HepG2 (cell line): Measurements from ENCODE around the gene FBXW12. TPM values are rescaled to one million over a fixed set of nuclear protein-coding genes. Genes with fewer than 3 reads are reported as not detected.

ENCODE experiments used
- ATAC-seq: fragments of 200-7000 bp; cut with Tn5 transposase; 3 replicates; pipeline ENCODE4 v1.9.1; 2020; ENCODE audit warnings: mild to moderate bottlenecking, moderate library complexity
- BruUV-seq: library from RNA; stranded (reverse); fragments of 400-500 nt; replicated peaks from 2 replicates; lab custom pipeline; 2021; lab: Mats Ljungman, UMichigan
- CTCF ChIA-PET: fragments of 300-600 bp; formaldehyde crosslinking; extraction: SDS; loops from one replicate; lab custom pipeline; 2021; ENCODE audit warnings: low total read pairs, inconsistent platforms, low intra/inter-chr PET ratio; lab: Yijun Ruan, JAX
- POLR2A ChIA-PET: fragments of 350-600 bp; sonication (Branson Sonifier 250); formaldehyde crosslinking; loops from one replicate; lab custom pipeline; 2020; ENCODE audit warnings: antibody characterized with exemption, inconsistent platforms; lab: Yijun Ruan, JAX
- DNase-seq: peaks from one replicate; pipeline ENCODE4 v3.0.0-alpha.2; 2015; ENCODE audit warnings: low spot score
- FAIRE-seq: peaks from 3 replicates; lab custom pipeline; 2011; peaks lifted over from hg19 to GRCh38; lab: Jason Lieb, UNC
- H2AFZ ChIP-seq: one replicate; pipeline ENCODE4 v1.6.1; 2011; ENCODE audit warnings: low read length, inconsistent platforms
- H3K27ac ChIP-seq: fragments of 300-600 bp; 3 replicates; pipeline ENCODE4 v1.8.0; 2011; ENCODE audit warnings: mixed run types, mild to moderate bottlenecking, mixed read lengths, low read length, inconsistent platforms; ENCODE audit not compliant: insufficient read depth; ENCODE audit errors: extremely low read length
- H3K27me3 ChIP-seq, 2 experiments: fragments of 200-600 bp in 1 of 2; 2 replicates in 1 of 2; 3 replicates in 1 of 2; pipeline versions ENCODE4 v1.6.0 to v1.8.0; 2011; ENCODE audit warnings: low read length in 2 of 2, mild to moderate bottlenecking in 2 of 2, moderate library complexity in 2 of 2, inconsistent platforms in 1 of 2; ENCODE audit not compliant: insufficient read depth in 2 of 2, control insufficient read depth in 1 of 2
- H3K36me3 ChIP-seq, 2 experiments: fragments of 200-600 bp in 1 of 2; replicated peaks in 1 of 2; 2 replicates in 1 of 2; 3 replicates in 1 of 2; pipeline versions ENCODE4 v1.5.1 to v1.8.0; 2011; ENCODE audit warnings: low read length in 2 of 2, inconsistent platforms in 1 of 2; ENCODE audit not compliant: insufficient read depth in 2 of 2, control insufficient read depth in 1 of 2
- H3K4me1 ChIP-seq: 2 replicates; pipeline ENCODE4 v1.5.1; 2012; ENCODE audit warnings: low read length, inconsistent platforms; ENCODE audit not compliant: insufficient read depth
- H3K4me2 ChIP-seq: 2 replicates; pipeline ENCODE4 v1.6.0; 2011; ENCODE audit warnings: low read depth, low read length, inconsistent platforms
- H3K4me3 ChIP-seq, 3 experiments: fragments of 200-600 bp in 1 of 3; sonication (generic), shearing (Covaris generic) in 1 of 3; replicated peaks in 1 of 3; 2 replicates each; pipeline ENCODE4 v1.5.1; 2011 to 2016; ENCODE audit warnings: low read length in 3 of 3, inconsistent platforms in 2 of 3, low read depth in 2 of 3, mild to moderate bottlenecking in 2 of 3, control low read depth in 1 of 3, mixed read lengths in 1 of 3; ENCODE audit not compliant: insufficient read depth in 1 of 3
- H3K79me2 ChIP-seq: one replicate; pipeline ENCODE4 v1.6.1; 2011; ENCODE audit warnings: low read length, inconsistent platforms; ENCODE audit not compliant: insufficient read depth
- H3K9ac ChIP-seq: 2 replicates; pipeline ENCODE4 v1.6.0; 2011; ENCODE audit warnings: mild to moderate bottlenecking, low read depth, low read length, inconsistent platforms; ENCODE audit not compliant: insufficient read depth
- H3K9me3 ChIP-seq: 2 replicates; pipeline ENCODE4 v1.5.1; 2012; ENCODE audit warnings: mild to moderate bottlenecking, low read length
- H4K20me1 ChIP-seq: 2 replicates; pipeline ENCODE4 v1.6.0; 2011; ENCODE audit warnings: inconsistent platforms, mild to moderate bottlenecking, low read length, moderate library complexity; ENCODE audit not compliant: insufficient read depth
- AGO2 ChIP-seq: fragments of 200-400 bp; formaldehyde crosslinking; optimal IDR thresholded peaks from 2 replicates; pipeline ENCODE3; 2017; ENCODE audit warnings: mild to moderate bottlenecking, low read depth, low read length, moderate library complexity
- ATF1 ChIP-seq: IDR thresholded peaks from 2 replicates; pipeline ENCODE4 v1.6.1; 2016; ENCODE audit warnings: mild to moderate bottlenecking, control low read depth
- CREB3 ChIP-seq: sonication (generic); formaldehyde crosslinking; IDR thresholded peaks from 2 replicates; pipeline ENCODE4 v1.5.0; 2020; ENCODE audit warnings: missing genetic modification reagents
- CTCF ChIP-seq: sonication (generic); formaldehyde crosslinking; IDR thresholded peaks from 2 replicates; pipeline ENCODE4 v1.5.0; 2020; ENCODE audit warnings: mild to moderate bottlenecking, missing genetic modification reagents, moderate library complexity
- JUNB ChIP-seq: sonication (generic); formaldehyde crosslinking; IDR thresholded peaks from 2 replicates; pipeline ENCODE4 v1.8.0; 2022; ENCODE audit warnings: missing genetic modification reagents, mild to moderate bottlenecking, borderline replicate concordance
- MAFK ChIP-seq, 2 experiments: IDR thresholded peaks in 1 of 2; conservative IDR thresholded peaks in 1 of 2; 2 replicates each; pipeline ENCODE4 v1.6.1; 2011; ENCODE audit warnings: improper control_type of control experiment in 2 of 2, low read length in 2 of 2
- POLR2G ChIP-seq: fragments of 200-400 bp; formaldehyde crosslinking; IDR thresholded peaks from 2 replicates; pipeline ENCODE4 v1.6.1; 2018; ENCODE audit warnings: mild to moderate bottlenecking, low read depth, low read length, moderate library complexity
- RAD21 ChIP-seq: fragments of 450-650 bp; formaldehyde crosslinking; IDR thresholded peaks from 2 replicates; pipeline ENCODE4 v1.5.0; 2020; ENCODE audit warnings: mild to moderate bottlenecking
- RBFOX2 ChIP-seq: fragments of 200-400 bp; formaldehyde crosslinking; IDR thresholded peaks from 2 replicates; pipeline ENCODE4 v1.6.1; 2017; ENCODE audit warnings: low read depth, mild to moderate bottlenecking, low read length
- SRY ChIP-seq: sonication (generic); formaldehyde crosslinking; IDR thresholded peaks from 2 replicates; pipeline ENCODE4 v1.8.0; 2022; ENCODE audit warnings: mild to moderate bottlenecking, missing genetic modification reagents
- SSRP1 ChIP-seq: IDR thresholded peaks from 2 replicates; pipeline ENCODE4 v1.6.1; 2016; ENCODE audit warnings: control low read depth
- TOPORS ChIP-seq: sonication (generic); formaldehyde crosslinking; IDR thresholded peaks from 2 replicates; pipeline ENCODE4 v1.8.0; 2023; ENCODE audit warnings: mild to moderate bottlenecking, missing genetic modification reagents
- ZNF281 ChIP-seq: sonication (generic); formaldehyde crosslinking; IDR thresholded peaks from 2 replicates; pipeline ENCODE4 v1.4.0; 2020; ENCODE audit warnings: missing genetic modification reagents, borderline replicate concordance
- ZNF431 ChIP-seq: sonication (generic); formaldehyde crosslinking; IDR thresholded peaks from 2 replicates; pipeline ENCODE4 v1.9.0; 2022; ENCODE audit warnings: missing genetic modification reagents, low read depth, mild to moderate bottlenecking, borderline replicate concordance
- ZNF644 ChIP-seq: IDR thresholded peaks from 2 replicates; pipeline ENCODE4 v1.6.1; 2016; ENCODE audit warnings: low read depth
- ZNF740 ChIP-seq: sonication (generic); formaldehyde crosslinking; IDR thresholded peaks from 2 replicates; pipeline ENCODE4 v1.4.0; 2020; ENCODE audit warnings: missing genetic modification reagents
- ZNF746 ChIP-seq: sonication (generic); formaldehyde crosslinking; IDR thresholded peaks from 2 replicates; pipeline ENCODE4 v1.8.0; 2022; ENCODE audit warnings: mild to moderate bottlenecking, missing genetic modification reagents
- WGBS: methylation state at CpG from one replicate; pipeline ENCODE4 v1.1.6; 2017; ENCODE audit warnings: low lambda C conversion rate; 5-methylcytosine and 5-hydroxymethylcytosine counted together
- in situ Hi-C: cut with HindIII; loops from 2 replicates; pipeline ENCODE4 v1.10.0; 2017; ENCODE audit warnings: low pct_unique_long_range_greater_than_20kb; ENCODE audit not compliant: extremely low pct_ligation_motif_present
- intact Hi-C: fragments of 100-400 bp; cut with micrococcal nuclease; formaldehyde crosslinking; loops from one replicate; pipeline ENCODE4 v1.10.0; 2022; ENCODE audit not compliant: unreplicated experiment
- polyA plus RNA-seq, 8 experiments: library from polyadenylated mRNA; depleted of rRNA in 3 of 8; stranded (reverse) in 7 of 8; unstranded in 1 of 8; fragments of >200 nt; fragmentation: Illumina TruSeq in 4 of 8; extraction: Trizol in 4 of 8; gene quantifications; 2 replicates each; pipeline versions ENCODE4 v1.2.1 to v1.2.3, GENCODE V29; 2011 to 2016; ENCODE audit warnings: low read depth in 4 of 8, missing spikeins in 1 of 8, mixed read lengths in 1 of 8; ENCODE audit not compliant: insufficient read depth in 1 of 8
- total RNA-seq, 5 experiments: library from RNA; depleted of rRNA; stranded (reverse); fragments of >200 nt; fragmentation: Illumina TruSeq; extraction: Trizol; gene quantifications; 2 replicates each; pipeline ENCODE4 v1.2.3, GENCODE V29; 2016; ENCODE audit warnings: low read depth in 1 of 5

Gene FBXW12
- total and polyA plus RNA-seq, 2 of the 13 experiments (the other 11 are each of a cell fraction or from before 2014, with no cell fraction given) = not detected

- Histone ChIP-seq H3K27me3 (no peaks in the 10 kb centered on the region), H2AFZ (no peak overlapping the region), H3K9ac (no peak overlapping the region), H3K4me3 (no peak overlapping the region), H3K4me2 (no peak overlapping the region), H3K4me1 (no peaks in the 10 kb centered on the region), H3K36me3 (peaks cover 81 to 99% of the 10 kb centered on the region in 2 experiments), H3K27ac (no peak overlapping the region), H3K9me3 (no peaks in the 10 kb centered on the region), H3K79me2 (no peaks in the 10 kb centered on the region), H4K20me1 (peaks cover 14% of the 10 kb centered on the region; the same call in 1 of the 2 replicates)
- ChIA-PET CTCF (interaction anchor here (2.7 to 4.1 kb wide), 2 partner anchors 19 to 20 kb away, joined by 9 to 25 read pairs; no protein-coding TSS in a partner anchor), POLR2A (interaction anchor here (11.1 kb wide), 1 partner anchor 15 kb away, joined by 130 read pairs; the partner anchor contains the start of gene PLXNB1)
- DNase-seq (no peak), ATAC-seq (peak; percentile 30), FAIRE-seq (no peak)
- in situ Hi-C loops (no loop called here), intact Hi-C loops (no loop called here)
- WGBS = 93% methylated on average over 16 of the region's 24 CpGs
- no TSS peak for BruUV-seq
- TF ChIP-seq RBFOX2 (0 out of 2 replicates have a peak, but pooled peaks have one; percentile 30), AGO2 (peak; percentile 84), ATF1 (CRISPR knock-in tag) (no peak), JUNB (no peak), ZNF281 (CRISPR knock-in tag) (no peak), POLR2G (peak; percentile 45; the same call in 1 of the 2 replicates), SSRP1 (CRISPR knock-in tag) (0 out of 2 replicates have a peak, but pooled peaks have one; percentile 14), ZNF431 (CRISPR knock-in tag) (no peak), SRY (CRISPR knock-in tag) (0 out of 2 replicates have a peak, but pooled peaks have one; percentile 12), RAD21 (CRISPR knock-in tag) (peak; percentile 60), CREB3 (no peak), ZNF644 (CRISPR knock-in tag) (no peak), ZNF740 (CRISPR knock-in tag) (no peak), ZNF746 (CRISPR knock-in tag) (no peak), CTCF (CRISPR knock-in tag) (peak; percentile 56), MAFK (conservative IDR thresholded peaks at IDR 0.05 in 1 of 2, IDR thresholded peaks at IDR 0.05 in 1 of 2; ENCODE audit: low read length in 2 of 2) (no peak), TOPORS (CRISPR knock-in tag) (no peak)
Observed at GRCh38 chr3:48415251-48415953, 43.4 kb downstream of the FBXW12 start.
